Ecto neural progenitor cell (in vitro differentiated cells): ENCODE data around the gene GOLGA1.
"Not testable (repeated sequence)": the region's sequence is repeated elsewhere in the genome, so short reads cannot be mapped to it uniquely, and the experiment has no call there.

Source experiments
- DNase-seq: peaks from one replicate; pipeline ENCODE4 v3.0.0-alpha.2; 2018; ENCODE audit warnings: low spot score

Gene GOLGA1

GRCh38 chr9:124940894-124941678, at the start of gene GOLGA1:
GOLGA1 (minus strand) TSS chr9:124941083; CDS start chr9:124938711, 2,372 bp downstream.
- DNase-seq = peak; percentile 98

DNA sequence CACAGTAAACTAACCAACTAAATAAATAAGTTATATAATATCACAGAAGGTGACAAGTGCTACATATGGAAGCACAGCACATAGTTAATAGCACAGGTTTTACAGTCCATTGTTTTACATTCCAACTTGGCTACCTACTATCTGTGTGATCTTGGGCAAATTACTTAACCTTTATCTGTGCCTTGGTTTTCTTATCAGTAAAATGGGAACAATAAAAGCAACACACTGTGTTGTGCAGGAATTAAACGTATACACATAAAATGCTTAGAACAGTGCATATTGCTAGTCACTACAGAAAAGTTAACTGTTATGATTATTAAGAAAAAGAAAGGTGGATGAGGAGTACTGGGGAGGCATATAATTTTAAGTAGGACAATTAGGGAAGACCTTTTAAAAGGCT, 42.8 kb upstream of the GOLGA1 start:
- DNase-seq = no peak

- DNase-seq = no peak
These were observed 39.5 kb upstream of the GOLGA1 start for GRCh38 chr9:124980431-124980830.

DNA sequence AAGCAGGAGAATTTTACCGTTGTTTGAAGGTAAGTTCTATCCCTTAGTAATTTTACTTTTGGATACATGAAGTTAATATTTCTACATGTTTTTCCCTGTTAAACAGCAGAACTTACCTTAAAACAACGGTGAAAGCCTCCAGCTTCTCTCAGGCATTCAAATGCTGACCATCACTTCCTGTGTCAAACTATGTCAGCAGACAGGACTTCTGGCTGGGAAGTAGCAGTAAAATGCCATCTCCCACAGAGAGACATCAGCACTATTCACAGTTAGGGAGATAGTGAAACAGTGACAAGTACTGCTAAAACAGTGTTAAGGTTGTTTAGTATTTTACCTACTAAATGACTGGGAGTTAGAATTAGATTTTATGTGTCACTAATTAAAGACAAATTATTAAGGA, 34.2 kb upstream of the GOLGA1 start:
- DNase-seq = no peak

DNA sequence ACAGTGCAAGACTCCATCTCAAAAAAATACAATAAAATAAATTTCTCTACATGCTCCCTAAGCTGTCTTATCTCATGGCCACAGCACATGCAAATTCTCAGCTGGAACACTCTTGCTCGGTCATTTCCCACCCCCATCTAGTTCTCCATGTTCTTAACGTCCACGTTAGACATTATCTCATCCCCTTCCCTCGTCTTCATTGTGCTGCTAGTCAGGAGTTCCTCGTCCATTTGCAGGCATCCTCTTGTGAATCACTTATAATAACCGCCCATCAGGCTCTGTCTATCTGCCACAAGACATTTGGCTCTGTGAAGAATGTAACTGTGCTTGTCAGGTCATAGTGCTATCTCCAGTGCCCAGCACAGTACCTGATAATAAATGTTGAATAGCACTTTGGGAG, 32.9 kb upstream of the GOLGA1 start:
- DNase-seq = no peak

DNA sequence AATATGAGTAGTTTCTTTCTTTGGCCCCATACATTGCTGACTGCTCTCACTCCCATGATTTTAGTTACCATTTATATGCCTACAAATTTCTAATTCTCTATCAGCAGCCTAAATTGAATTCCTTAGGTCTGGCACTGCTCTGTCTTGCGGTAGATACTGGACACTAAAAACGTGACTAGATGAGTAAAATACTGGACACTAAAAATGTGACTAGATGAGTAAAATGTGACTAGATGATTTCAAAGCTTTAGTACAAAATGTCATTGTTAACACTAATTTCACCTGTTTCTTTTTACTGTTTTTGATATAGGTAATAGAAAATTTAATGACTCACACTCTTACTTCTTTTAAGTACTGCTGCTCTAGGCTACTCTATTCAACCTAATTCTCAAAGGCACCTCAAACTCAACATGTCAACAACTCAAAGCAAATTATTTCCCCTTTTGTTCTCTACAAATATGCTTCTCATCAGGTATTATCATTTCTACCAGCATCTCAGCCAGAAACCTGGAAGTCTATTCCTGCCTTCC, 31.4 kb upstream of the GOLGA1 start:
- DNase-seq = no peak

DNA sequence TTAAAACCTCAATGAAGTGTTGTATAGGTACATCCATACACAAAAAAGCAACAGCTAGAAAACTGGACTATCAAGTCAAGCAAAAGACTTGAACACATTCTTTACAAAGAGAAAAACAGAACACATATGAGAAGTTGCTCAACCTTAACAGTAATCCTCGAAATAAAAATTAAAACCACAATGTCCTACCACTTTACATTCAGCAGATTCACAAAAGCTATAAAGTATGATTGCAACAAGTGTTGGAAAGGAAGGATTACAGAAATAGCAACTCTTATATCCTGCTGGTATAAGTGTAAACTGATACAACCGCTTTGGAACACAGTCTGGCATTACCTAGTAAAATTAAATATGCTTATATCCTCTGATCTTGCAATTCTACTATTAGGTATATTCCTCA, 28.5 kb upstream of the GOLGA1 start:
- DNase-seq = no peak

DNA sequence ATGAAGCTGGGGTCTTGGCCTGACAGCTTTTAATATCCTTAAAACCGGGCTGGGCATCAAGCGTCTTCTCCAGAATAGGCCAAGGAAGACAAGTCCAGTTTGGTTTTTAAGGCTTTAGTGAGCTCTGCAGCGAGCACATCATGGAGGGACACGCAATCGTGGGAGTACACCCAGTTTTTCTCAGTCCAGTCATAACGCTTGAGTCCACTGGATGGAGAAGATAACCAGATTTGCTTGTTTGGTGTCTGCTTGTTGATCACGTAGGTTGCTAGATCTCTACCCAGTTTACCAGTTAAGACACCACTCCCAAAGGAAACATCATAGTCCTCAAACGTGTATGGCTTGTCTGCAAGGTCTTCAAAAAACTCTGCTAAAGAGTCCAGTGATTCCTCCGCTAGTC, 27.4 kb upstream of the GOLGA1 start:
- DNase-seq = no peak

GRCh38 chr9:124965775-124966568, 25.1 kb upstream of the GOLGA1 start:
- DNase-seq = not testable (repeated sequence)

- no peak for DNase-seq
These were observed 23.7 kb upstream of the GOLGA1 start for GRCh38 chr9:124964604-124965003.

GRCh38 chr9:124964056-124964455, 23.2 kb upstream of the GOLGA1 start:
- DNase-seq = no peak

DNA sequence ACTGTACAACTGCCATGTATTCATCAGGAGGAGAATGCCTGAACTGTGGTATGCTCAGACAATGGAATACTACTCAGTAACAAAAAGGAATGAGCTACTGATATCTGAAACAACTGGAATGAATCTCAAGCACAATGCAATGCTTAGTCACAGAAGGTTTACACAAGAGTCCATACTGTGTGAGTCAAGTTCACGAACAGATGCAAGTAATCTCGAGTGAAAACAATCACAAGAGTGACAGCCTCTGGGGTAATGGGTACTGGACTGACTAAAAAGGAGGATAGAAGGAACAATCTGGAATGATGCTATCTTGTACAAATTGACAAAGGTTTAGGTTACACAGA, 19.5 kb upstream of the GOLGA1 start:
- DNase-seq = no peak

DNA sequence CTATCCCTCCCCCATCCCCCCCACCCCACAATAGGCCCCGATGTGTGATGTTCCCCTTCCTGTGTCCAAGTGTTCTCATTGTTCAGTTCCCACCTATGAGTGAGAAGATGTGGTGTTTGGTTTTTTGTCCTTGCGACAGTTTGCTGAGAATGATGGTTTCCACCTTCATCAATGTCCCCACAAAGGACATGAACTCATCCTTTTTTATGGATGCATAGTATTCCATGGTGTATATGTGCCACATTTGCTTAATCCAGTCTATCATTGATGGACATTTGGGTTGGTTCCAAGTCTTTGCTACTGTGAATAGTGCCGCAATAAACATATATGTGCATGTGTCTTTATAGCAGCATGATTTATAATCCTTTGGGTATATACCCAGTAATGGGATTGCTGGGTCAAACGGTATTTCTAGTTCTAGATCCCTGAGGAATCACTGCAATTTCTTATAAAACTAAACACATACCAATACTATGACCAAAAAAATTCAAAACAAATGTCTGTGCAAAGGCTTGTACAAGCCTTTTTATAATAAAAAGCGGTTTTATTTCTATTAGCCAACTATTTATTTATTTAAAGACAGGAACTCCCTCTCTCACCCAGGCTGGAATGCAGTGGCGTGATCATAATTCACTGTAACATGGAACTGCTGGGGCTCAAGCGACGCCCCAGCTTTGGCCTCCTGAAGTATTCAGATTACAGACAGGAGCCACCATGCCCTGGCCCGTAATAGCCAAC, 19.0 kb upstream of the GOLGA1 start:
- not testable (repeated sequence) for DNase-seq

GRCh38 chr9:124954255-124954654, 13.4 kb upstream of the GOLGA1 start:
- DNase-seq = no peak

- no peak for DNase-seq
These were observed 9.3 kb upstream of the GOLGA1 start for GRCh38 chr9:124950050-124950718.

- DNase-seq = no peak
These were observed 8.5 kb upstream of the GOLGA1 start for GRCh38 chr9:124949387-124949786.

DNA sequence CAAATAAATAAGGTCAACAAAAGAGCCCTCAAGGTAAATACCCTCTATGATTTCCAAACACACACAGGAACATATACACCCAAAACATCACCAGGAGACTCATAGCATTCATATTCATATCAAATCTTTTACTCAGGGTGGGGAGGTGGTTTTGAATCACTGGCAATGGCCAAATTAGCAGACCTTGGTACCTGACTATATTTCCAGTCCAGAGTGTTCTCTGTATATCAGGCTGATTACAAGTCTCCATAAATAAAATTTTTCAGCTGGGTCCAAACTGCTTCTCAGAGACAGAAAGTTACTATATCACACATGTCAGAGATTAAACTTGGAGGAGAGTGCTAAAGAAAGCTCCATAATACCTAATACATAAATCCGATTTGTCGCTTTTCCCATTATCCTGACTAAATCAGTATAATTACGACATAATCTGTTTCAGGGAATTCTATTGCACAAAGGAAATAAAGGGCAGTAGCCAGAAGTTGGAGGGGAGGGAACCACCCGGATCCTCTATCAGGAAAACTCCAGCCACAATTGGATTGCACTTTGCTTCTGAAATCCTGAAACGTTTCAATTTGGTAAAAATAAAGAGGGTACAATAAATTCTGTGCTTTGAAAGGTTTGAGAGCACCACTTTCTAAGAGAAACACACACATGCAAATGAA, 7.0 kb upstream of the GOLGA1 start:
- DNase-seq = no peak

DNA sequence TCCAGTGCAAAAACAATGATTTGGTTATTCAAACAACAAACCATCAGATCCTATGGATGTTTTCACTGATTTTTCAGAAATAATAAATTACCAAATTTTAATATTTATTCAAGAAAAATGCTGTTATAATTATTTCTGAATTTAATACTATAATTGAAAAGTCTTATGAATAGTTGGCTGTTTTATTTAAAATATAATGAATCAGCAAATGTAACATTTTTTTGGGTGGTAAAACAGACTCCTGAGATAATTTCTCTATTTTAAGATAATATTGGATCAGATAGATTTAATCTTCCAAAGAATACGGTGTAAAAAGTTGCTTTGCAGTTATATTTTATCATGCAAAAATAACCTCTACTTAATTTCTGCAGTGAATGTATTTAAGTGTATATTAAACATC, 5.3 kb upstream of the GOLGA1 start:
- DNase-seq = no peak

- DNase-seq = peak; percentile 61
These were observed 1.0 kb upstream of the GOLGA1 start for GRCh38 chr9:124941679-124942561.

DNA sequence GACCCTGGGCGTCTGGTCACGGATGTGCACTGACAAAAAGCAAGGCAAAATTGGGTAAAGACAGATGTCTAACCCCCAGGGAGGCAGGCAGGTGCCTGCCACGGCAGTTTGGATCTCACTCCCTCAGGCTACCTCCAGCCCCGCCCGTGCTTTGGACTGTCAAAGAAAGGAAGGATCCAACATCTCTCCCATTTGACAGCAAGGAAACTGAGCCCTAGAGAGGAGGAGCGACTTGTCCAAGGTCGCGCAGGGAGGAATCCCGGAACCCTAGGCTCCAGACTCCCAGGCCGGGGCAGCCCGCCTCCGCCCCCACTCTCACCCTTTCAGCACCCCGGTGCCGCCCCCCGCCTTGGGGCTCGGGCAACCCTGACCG, 376 bp downstream of the GOLGA1 start:
- no peak for DNase-seq
